ENCODE results near the gene MYADM. TPM values are rescaled to one million over a fixed set of nuclear protein-coding genes. Genes with fewer than 3 reads are reported as not detected.
A peak's percentile ranks its signal among the peaks of the same experiment; 100 is the strongest.
"Not testable (repeated sequence)": the region's sequence is repeated elsewhere in the genome, so short reads cannot be mapped to it uniquely, and the experiment has no call there.

The MYADM gene
- total RNA-seq, 2 experiments from 2014 or later = 52.2 to 69.4 TPM

GRCh38 chr19:53849237-53849676 is 18.4 kb upstream of the MYADM start:
- Mint-ChIP-seq H3K4me3 (no peak overlapping the region), H3K27ac (no peak overlapping the region), H3K4me1 (peaks cover 25% of the 10 kb centered on the region), H3K9me3 (ENCODE audit: low read depth) (no peaks in the 10 kb centered on the region), H3K36me3 (no peaks in the 10 kb centered on the region), H3K27me3 (peaks cover 26% of the 10 kb centered on the region)
- ATAC-seq (no peak), DNase-seq (no peak)
- CTCF ChIA-PET = no interaction called here

GRCh38 chr19:53853707-53854106 is 14.0 kb upstream of the MYADM start:
- Mint-ChIP-seq H3K27me3 (peaks cover 18% of the 10 kb centered on the region), H3K4me3 (no peak overlapping the region), H3K27ac (peak overlapping the region; percentile 74), H3K4me1 (peaks cover 29% of the 10 kb centered on the region), H3K9me3 (ENCODE audit: low read depth) (no peaks in the 10 kb centered on the region), H3K36me3 (no peaks in the 10 kb centered on the region)
- DNase-seq (no peak), ATAC-seq (peak; percentile 73)
- CTCF ChIA-PET = interaction anchor here (0.7 to 3.6 kb wide), 14 partner anchors 8 to 172 kb away, joined by 3 to 46 read pairs (median 6); partner anchors contain the start of genes MYADM and PRKCG

- Mint-ChIP-seq H3K27me3 (no peaks in the 10 kb centered on the region), H3K4me1 (peaks cover 21% of the 10 kb centered on the region), H3K36me3 (no peaks in the 10 kb centered on the region), H3K27ac (no peak overlapping the region), H3K4me3 (no peak overlapping the region), H3K9me3 (ENCODE audit: low read depth) (no peaks in the 10 kb centered on the region)
- no peak for ATAC-seq
- CTCF ChIA-PET = interaction anchor here (2.8 kb wide), 1 partner anchor 10 kb away, joined by 14 read pairs; no protein-coding TSS in a partner anchor
- no peak for DNase-seq
These were observed 3.3 kb upstream of the MYADM start for GRCh38 chr19:53864308-53864836.

GRCh38 chr19:53865523-53865917 is 2.2 kb upstream of the MYADM start:
- Mint-ChIP-seq H3K4me1 (peaks cover 25% of the 10 kb centered on the region), H3K9me3 (ENCODE audit: low read depth) (no peaks in the 10 kb centered on the region), H3K36me3 (peaks cover 2% of the 10 kb centered on the region), H3K27me3 (no peaks in the 10 kb centered on the region), H3K4me3 (peak overlapping the region; percentile 97), H3K27ac (peak overlapping the region; percentile 91)
- no peak for ATAC-seq
- DNase-seq = peak; percentile 61
- CTCF ChIA-PET = interaction anchor here (0.9 to 4.0 kb wide), 7 partner anchors 9 to 159 kb away, joined by 3 to 46 read pairs (median 3); partner anchors contain the start of gene PRKCG

- H3K27ac Mint-ChIP-seq = peak overlapping the region; percentile 91
- CTCF ChIA-PET = interaction anchor here (0.8 to 4.0 kb wide), 8 partner anchors 9 to 158 kb away, joined by 3 to 46 read pairs (median 3); partner anchors contain the start of gene PRKCG
- DNase-seq (peak; percentile 81), ATAC-seq (peak; percentile 24)
- no peaks in the 10 kb centered on the region for H3K27me3 Mint-ChIP-seq
- H3K36me3 Mint-ChIP-seq = peaks cover 4% of the 10 kb centered on the region
- H3K4me1 Mint-ChIP-seq = peaks cover 31% of the 10 kb centered on the region
- H3K9me3 Mint-ChIP-seq (ENCODE audit: low read depth) = no peaks in the 10 kb centered on the region
- peak overlapping the region; percentile 97 for H3K4me3 Mint-ChIP-seq
These were observed 1.5 kb upstream of the MYADM start for GRCh38 chr19:53865918-53866864.

- peaks cover 6% of the 10 kb centered on the region for H3K36me3 Mint-ChIP-seq
- ATAC-seq (no peak), DNase-seq (no peak)
- peaks cover 37% of the 10 kb centered on the region for H3K4me1 Mint-ChIP-seq
- H3K9me3 Mint-ChIP-seq (ENCODE audit: low read depth) = no peaks in the 10 kb centered on the region
- H3K27me3 Mint-ChIP-seq = no peaks in the 10 kb centered on the region
- H3K27ac Mint-ChIP-seq = peak overlapping the region; percentile 90
- CTCF ChIA-PET = interaction anchor here (1.0 to 4.0 kb wide), 6 partner anchors 9 to 74 kb away, joined by 3 to 46 read pairs (median 6); partner anchors contain the start of gene PRKCG
- H3K4me3 Mint-ChIP-seq = peak overlapping the region; percentile 97
These were observed 838 bp upstream of the MYADM start for GRCh38 chr19:53866865-53867224.

- Mint-ChIP-seq H3K27me3 (no peaks in the 10 kb centered on the region), H3K36me3 (peaks cover 11% of the 10 kb centered on the region), H3K4me3 (peak overlapping the region; percentile 97), H3K9me3 (ENCODE audit: low read depth) (no peaks in the 10 kb centered on the region), H3K4me1 (peaks cover 42% of the 10 kb centered on the region), H3K27ac (peak overlapping the region; percentile 93)
- CTCF ChIA-PET = interaction anchor here (1.3 to 4.0 kb wide), 5 partner anchors 8 to 155 kb away, joined by 4 to 46 read pairs (median 10); partner anchors contain the start of gene PRKCG
- DNase-seq = peak; percentile 76
- ATAC-seq = peak; percentile 5
These were observed 608 bp downstream of the MYADM start for GRCh38 chr19:53868091-53868891.

GRCh38 chr19:53868892-53869804 is 1.5 kb downstream of the MYADM start:
- Mint-ChIP-seq H3K9me3 (ENCODE audit: low read depth) (no peaks in the 10 kb centered on the region), H3K36me3 (peaks cover 18% of the 10 kb centered on the region), H3K4me1 (peaks cover 51% of the 10 kb centered on the region), H3K27ac (peak overlapping the region; percentile 83), H3K27me3 (no peaks in the 10 kb centered on the region), H3K4me3 (peak overlapping the region; percentile 97)
- DNase-seq = peak; percentile 94
- CTCF ChIA-PET = interaction anchor here (0.6 to 4.0 kb wide), 5 partner anchors 13 to 1765 kb away, joined by 4 to 46 read pairs (median 10); partner anchors contain the start of gene PRKCG
- peak; percentile 60 for ATAC-seq

GRCh38 chr19:53869805-53870484 is 2.3 kb downstream of the MYADM start:
- CTCF ChIA-PET = interaction anchor here (0.9 to 1.6 kb wide), 3 partner anchors 15 to 27 kb away, joined by 4 to 11 read pairs (median 5); no protein-coding TSS in a partner anchor
- peaks cover 59% of the 10 kb centered on the region for H3K4me1 Mint-ChIP-seq
- DNase-seq; H3K27me3 Mint-ChIP-seq; ATAC-seq; H3K9me3 Mint-ChIP-seq (ENCODE audit: low read depth): not testable (repeated sequence)
- H3K36me3 Mint-ChIP-seq = peaks cover 26% of the 10 kb centered on the region
- peak overlapping the region; percentile 84 for H3K27ac Mint-ChIP-seq
- peak overlapping the region; percentile 97 for H3K4me3 Mint-ChIP-seq

- H3K4me1 Mint-ChIP-seq = peaks cover 56% of the 10 kb centered on the region
- no peaks in the 10 kb centered on the region for H3K9me3 Mint-ChIP-seq (ENCODE audit: low read depth)
- H3K36me3 Mint-ChIP-seq = peaks cover 27% of the 10 kb centered on the region
- H3K27me3 Mint-ChIP-seq = no peaks in the 10 kb centered on the region
- H3K27ac Mint-ChIP-seq = peak overlapping the region; percentile 84
- peak overlapping the region; percentile 64 for H3K4me3 Mint-ChIP-seq
- DNase-seq (no peak), ATAC-seq (no peak)
- CTCF ChIA-PET = interaction anchor here (0.9 to 1.6 kb wide), 3 partner anchors 15 to 27 kb away, joined by 4 to 11 read pairs (median 5); no protein-coding TSS in a partner anchor
These were observed 2.8 kb downstream of the MYADM start for GRCh38 chr19:53870485-53870844.

- CTCF ChIA-PET = interaction anchor here (1.1 to 1.6 kb wide), 2 partner anchors 18 to 62 kb away, joined by 4 to 11 read pairs; no protein-coding TSS in a partner anchor
- Mint-ChIP-seq H3K4me3 (peak overlapping the region; percentile 20), H3K27ac (peak overlapping the region; percentile 84), H3K36me3 (peaks cover 33% of the 10 kb centered on the region), H3K27me3 (no peaks in the 10 kb centered on the region), H3K9me3 (ENCODE audit: low read depth) (no peaks in the 10 kb centered on the region), H3K4me1 (peaks cover 54% of the 10 kb centered on the region)
- DNase-seq (no peak), ATAC-seq (no peak)
These were observed 3.8 kb downstream of the MYADM start for GRCh38 chr19:53871454-53871853.
